ENCODE measurements around the gene TFIP11. TPM values are rescaled to one million over a fixed set of nuclear protein-coding genes. Genes with fewer than 3 reads are reported as not detected.

Gene TFIP11
- polyA plus RNA-seq, 1 experiment = 34.7 TPM

DNA sequence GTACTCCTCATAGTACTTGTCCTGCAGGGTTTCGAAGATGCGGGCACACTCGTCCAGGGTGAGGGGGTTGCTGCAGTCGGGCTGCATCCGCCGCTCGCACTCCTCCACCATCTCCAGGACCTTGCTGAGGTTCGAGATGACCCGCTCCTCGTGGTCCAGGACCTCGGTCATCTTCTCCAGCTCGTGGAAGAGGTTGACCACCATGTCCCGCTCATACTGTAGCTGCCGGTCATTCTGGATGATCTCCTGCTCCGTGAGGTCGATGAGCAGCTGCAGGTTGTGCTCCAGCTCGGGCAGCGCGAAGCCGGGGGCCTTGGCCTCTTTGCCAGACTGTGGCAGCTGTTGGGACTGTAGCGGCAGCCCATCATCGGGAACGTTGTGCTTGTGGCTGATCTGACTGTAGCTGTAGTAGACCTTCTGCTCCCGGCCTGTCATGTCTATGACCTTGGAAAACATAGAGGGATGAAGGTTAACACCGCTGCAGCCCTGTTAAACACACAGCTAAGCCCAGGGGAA, 13.0 kb downstream of the TFIP11 start:
- Histone ChIP-seq H3K36me3 (ENCODE audit: control insufficient read depth, insufficient read depth, low read length) (peaks cover 30% of the 10 kb centered on the region), H3K4me3 (ENCODE audit: low read depth, low read length) (no peak overlapping the region), H3K27me3 (ENCODE audit: control insufficient read depth, insufficient read depth, low read length) (no peaks in the 10 kb centered on the region)
- DNase-seq (ENCODE audit: low read depth) = no peak
- ChIA-PET POLR2A (interaction anchor here (0.6 kb wide), 1 partner anchor 147 kb away, joined by 3 read pairs; no protein-coding TSS in a partner anchor), CTCF (interaction anchor here (0.6 to 1.2 kb wide), 5 partner anchors 14 to 167 kb away, joined by 3 to 5 read pairs (median 3); partner anchors contain the start of genes HPS4 and SRRD)
- TF ChIP-seq, protein P1, sequence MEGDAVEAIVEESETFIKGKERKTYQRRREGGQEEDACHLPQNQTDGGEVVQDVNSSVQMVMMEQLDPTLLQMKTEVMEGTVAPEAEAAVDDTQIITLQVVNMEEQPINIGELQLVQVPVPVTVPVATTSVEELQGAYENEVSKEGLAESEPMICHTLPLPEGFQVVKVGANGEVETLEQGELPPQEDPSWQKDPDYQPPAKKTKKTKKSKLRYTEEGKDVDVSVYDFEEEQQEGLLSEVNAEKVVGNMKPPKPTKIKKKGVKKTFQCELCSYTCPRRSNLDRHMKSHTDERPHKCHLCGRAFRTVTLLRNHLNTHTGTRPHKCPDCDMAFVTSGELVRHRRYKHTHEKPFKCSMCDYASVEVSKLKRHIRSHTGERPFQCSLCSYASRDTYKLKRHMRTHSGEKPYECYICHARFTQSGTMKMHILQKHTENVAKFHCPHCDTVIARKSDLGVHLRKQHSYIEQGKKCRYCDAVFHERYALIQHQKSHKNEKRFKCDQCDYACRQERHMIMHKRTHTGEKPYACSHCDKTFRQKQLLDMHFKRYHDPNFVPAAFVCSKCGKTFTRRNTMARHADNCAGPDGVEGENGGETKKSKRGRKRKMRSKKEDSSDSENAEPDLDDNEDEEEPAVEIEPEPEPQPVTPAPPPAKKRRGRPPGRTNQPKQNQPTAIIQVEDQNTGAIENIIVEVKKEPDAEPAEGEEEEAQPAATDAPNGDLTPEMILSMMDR (IDR thresholded peaks at IDR 0.05; ENCODE audit: insufficient read depth, low read depth, low read length) = no peak

DNA sequence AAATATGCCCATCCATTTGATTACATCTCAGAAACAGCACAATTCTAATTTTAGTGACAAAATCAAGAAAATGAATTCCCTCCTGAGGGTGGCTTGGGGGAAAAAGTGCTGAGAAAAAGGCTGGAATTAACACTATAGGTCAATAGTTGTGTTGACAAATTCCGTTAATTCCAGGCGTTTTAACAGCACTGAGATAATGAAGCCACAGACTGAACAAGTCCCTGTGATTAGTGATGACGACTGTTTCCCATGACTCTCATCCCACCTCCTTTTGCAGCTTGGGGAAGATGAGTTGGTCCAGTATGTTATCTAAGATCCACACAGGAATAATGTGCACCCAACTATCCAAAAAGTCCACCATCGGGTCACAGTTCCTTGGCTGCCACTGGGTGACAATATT, 15.8 kb downstream of the TFIP11 start:
- TF ChIP-seq, protein P1 (IDR thresholded peaks at IDR 0.05; ENCODE audit: insufficient read depth, low read depth, low read length) = no peak
- H3K4me3 ChIP-seq (ENCODE audit: low read depth, low read length) = no peak overlapping the region
- peaks cover 32% of the 10 kb centered on the region for H3K36me3 ChIP-seq (ENCODE audit: control insufficient read depth, insufficient read depth, low read length)
- no peak for DNase-seq (ENCODE audit: low read depth)
- ChIA-PET POLR2A (interaction anchor here (0.5 kb wide), 1 partner anchor 148 kb away, joined by 13 read pairs; no protein-coding TSS in a partner anchor), CTCF (no interaction called here)
- H3K27me3 ChIP-seq (ENCODE audit: control insufficient read depth, insufficient read depth, low read length) = no peaks in the 10 kb centered on the region

DNA sequence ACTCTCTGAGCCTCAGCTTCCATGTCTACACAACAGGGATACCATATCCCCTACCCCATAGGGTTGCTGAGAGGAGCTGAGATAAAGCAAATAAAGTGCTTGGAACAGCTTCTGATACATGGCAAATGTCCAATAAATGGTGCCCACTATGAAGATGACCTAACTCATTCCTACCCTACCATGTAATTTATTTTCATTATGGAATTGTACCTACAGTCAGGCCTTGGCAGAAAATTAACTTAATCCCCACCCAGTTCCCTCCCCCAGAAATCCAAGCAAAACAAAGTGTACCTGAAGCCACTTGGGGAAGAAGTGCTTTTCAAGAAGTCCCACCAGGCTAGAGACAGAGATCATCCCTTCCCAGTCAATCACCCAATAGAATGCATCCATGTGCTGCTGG, 17.8 kb downstream of the TFIP11 start:
- Histone ChIP-seq H3K36me3 (ENCODE audit: control insufficient read depth, insufficient read depth, low read length) (peaks cover 32% of the 10 kb centered on the region), H3K27me3 (ENCODE audit: control insufficient read depth, insufficient read depth, low read length) (no peaks in the 10 kb centered on the region), H3K4me3 (ENCODE audit: low read depth, low read length) (no peak overlapping the region)
- TF ChIP-seq, protein P1 (IDR thresholded peaks at IDR 0.05; ENCODE audit: insufficient read depth, low read depth, low read length) = no peak
- DNase-seq (ENCODE audit: low read depth) = no peak
- ChIA-PET POLR2A (no interaction called here), CTCF (interaction anchor here (3.0 kb wide), 1 partner anchor 9 kb away, joined by 14 read pairs; no protein-coding TSS in a partner anchor)

DNA sequence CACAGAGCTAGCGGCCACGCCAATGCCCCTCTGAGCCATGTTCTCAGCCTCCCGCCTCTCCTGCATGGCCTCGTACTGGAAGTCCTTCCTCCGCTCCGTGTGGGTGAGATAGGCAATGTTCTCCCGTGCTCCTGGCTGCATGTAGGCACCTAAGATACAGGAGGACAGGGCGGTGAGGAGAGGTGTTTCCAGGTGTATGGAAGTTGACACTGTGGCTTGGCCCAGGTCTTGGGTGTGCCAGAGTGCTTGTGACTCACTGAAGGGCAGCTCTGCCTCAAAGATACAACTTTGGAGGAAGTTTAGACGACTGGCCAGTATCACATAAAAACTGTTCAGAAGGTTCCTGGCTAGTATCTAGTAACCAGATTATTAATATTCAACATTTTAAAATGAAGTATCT, 20.1 kb downstream of the TFIP11 start:
- Histone ChIP-seq H3K36me3 (ENCODE audit: control insufficient read depth, insufficient read depth, low read length) (peaks cover 28% of the 10 kb centered on the region), H3K4me3 (ENCODE audit: low read depth, low read length) (no peak overlapping the region), H3K27me3 (ENCODE audit: control insufficient read depth, insufficient read depth, low read length) (no peaks in the 10 kb centered on the region)
- CTCF ChIA-PET = interaction anchor here (1.2 kb wide), 1 partner anchor 173 kb away, joined by 5 read pairs; no protein-coding TSS in a partner anchor
- DNase-seq (ENCODE audit: low read depth) = no peak
- TF ChIP-seq, protein P1 (IDR thresholded peaks at IDR 0.05; ENCODE audit: insufficient read depth, low read depth, low read length) = no peak
- POLR2A ChIA-PET = no interaction called here

DNA sequence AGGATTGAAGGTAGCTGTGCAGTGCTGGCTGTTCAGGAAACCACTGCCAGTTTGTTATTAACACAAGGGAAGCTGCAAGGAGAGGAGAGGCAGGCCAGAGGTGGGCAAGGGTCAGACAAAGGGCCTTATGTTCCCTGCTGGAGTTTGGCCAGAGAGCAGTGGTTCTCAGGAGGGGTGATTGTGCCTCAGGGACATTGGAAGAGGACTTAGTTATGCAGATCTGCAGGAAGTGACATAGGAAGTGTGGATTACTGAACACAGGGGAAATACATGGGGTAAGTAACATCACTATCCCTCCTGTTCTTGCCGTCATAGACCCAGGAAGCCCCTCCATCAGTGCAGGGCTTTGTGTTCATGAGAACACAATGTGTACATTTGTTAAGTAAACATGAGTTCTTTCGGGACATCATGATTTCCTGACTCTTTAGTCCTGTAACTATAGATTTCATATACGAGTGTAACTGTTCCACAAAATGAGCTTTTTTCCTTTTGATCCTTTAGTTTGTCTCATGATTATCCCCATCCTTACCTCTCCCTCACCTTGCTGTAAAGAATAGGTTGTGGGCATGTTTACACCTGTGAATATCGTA, 22.7 kb downstream of the TFIP11 start:
- POLR2A ChIA-PET = no interaction called here
- no peak for DNase-seq (ENCODE audit: low read depth)
- CTCF ChIA-PET = interaction anchor here (2.1 kb wide), 1 partner anchor 14 kb away, joined by 10 read pairs; no protein-coding TSS in a partner anchor
- Histone ChIP-seq H3K4me3 (ENCODE audit: low read depth, low read length) (no peak overlapping the region), H3K36me3 (ENCODE audit: control insufficient read depth, insufficient read depth, low read length) (peaks cover 16% of the 10 kb centered on the region), H3K27me3 (ENCODE audit: control insufficient read depth, insufficient read depth, low read length) (no peaks in the 10 kb centered on the region)
- TF ChIP-seq, protein P1 (IDR thresholded peaks at IDR 0.05; ENCODE audit: insufficient read depth, low read depth, low read length) = no peak
